Neural cell (in vitro differentiated cells): ENCODE data around the gene C16orf89. TPM values are rescaled to one million over a fixed set of nuclear protein-coding genes. Genes with fewer than 3 reads are reported as not detected.

Experiments used
- H2AFZ ChIP-seq: fragments of 200-600, 300-800 bp; sonication (generic), shearing (Covaris generic); 2 replicates; pipeline ENCODE4 v1.6.0; 2014; ENCODE audit warnings: low read depth, mild to moderate bottlenecking, antibody characterized with exemption, low read length, moderate library complexity
- H3F3A ChIP-seq: fragments of 200-600 bp; shearing (Covaris generic); 2 replicates; pipeline ENCODE4 v1.6.1; 2016; ENCODE audit warnings: mild to moderate bottlenecking, moderate library complexity, mixed read lengths, antibody characterized with exemption, low read length; ENCODE audit not compliant: insufficient read depth, poor library complexity, severe bottlenecking
- H3K27ac ChIP-seq: fragments of 200-600, 300-800 bp; sonication (generic), shearing (Covaris generic); 2 replicates; pipeline ENCODE4 v1.5.1; 2014; ENCODE audit warnings: mild to moderate bottlenecking, low read length, moderate library complexity
- H3K27me3 ChIP-seq: fragments of 300-800, 200-600 bp; sonication (generic), shearing (Covaris generic); 2 replicates; pipeline ENCODE4 v1.6.0; 2014; ENCODE audit warnings: mild to moderate bottlenecking, low read depth, low read length, moderate library complexity; ENCODE audit not compliant: insufficient read depth
- H3K36me3 ChIP-seq: fragments of 300-800, 200-600 bp; sonication (generic), shearing (Covaris generic); 2 replicates; pipeline ENCODE4 v1.5.1; 2014; ENCODE audit warnings: mild to moderate bottlenecking, antibody characterized with exemption, low read length, moderate library complexity; ENCODE audit not compliant: insufficient read depth
- H3K4me2 ChIP-seq: fragments of 300-800, 200-600 bp; sonication (generic), shearing (Covaris generic); 2 replicates; pipeline ENCODE4 v1.6.0; 2014; ENCODE audit warnings: mild to moderate bottlenecking, low read length
- H3K4me3 ChIP-seq: fragments of 300-800, 200-600 bp; sonication (generic), shearing (Covaris generic); 2 replicates; pipeline ENCODE4 v1.5.1; 2014; ENCODE audit warnings: mild to moderate bottlenecking, low read length, moderate library complexity
- H3K79me2 ChIP-seq: fragments of 200-600 bp; shearing (Covaris generic); replicated peaks from 2 replicates; pipeline ENCODE4 v1.6.0; 2014; ENCODE audit warnings: mild to moderate bottlenecking, low read length, moderate library complexity; ENCODE audit not compliant: insufficient read depth
- H3K9ac ChIP-seq: fragments of 300-800, 200-600 bp; sonication (generic), shearing (Covaris generic); 2 replicates; pipeline ENCODE4 v1.6.1; 2016; ENCODE audit warnings: mild to moderate bottlenecking, low read length, mixed read lengths
- H3K9me2 ChIP-seq: fragments of 200-600 bp; shearing (Covaris generic); 2 replicates; pipeline ENCODE4 v1.6.1; 2016; ENCODE audit warnings: mild to moderate bottlenecking, low read length, mixed read lengths; ENCODE audit not compliant: insufficient read depth
- H3K9me3 ChIP-seq: fragments of 200-600, 300-800 bp; sonication (generic), shearing (Covaris generic); 2 replicates; pipeline ENCODE4 v1.6.1; 2016; ENCODE audit warnings: mild to moderate bottlenecking, mixed run types, low read length, moderate library complexity, mixed read lengths
- H4K20me1 ChIP-seq: fragments of 200-600 bp; shearing (Covaris generic); 2 replicates; pipeline ENCODE4 v1.6.1; 2016; ENCODE audit warnings: mild to moderate bottlenecking, mixed run types; ENCODE audit not compliant: insufficient read depth
- CTCF ChIP-seq: fragments of 450-650 bp; IDR thresholded peaks from 2 replicates; pipeline ENCODE4 v1.5.1; 2014; ENCODE audit warnings: antibody characterized with exemption, mild to moderate bottlenecking, moderate library complexity; ENCODE audit not compliant: poor library complexity, severe bottlenecking
- EP300 ChIP-seq: fragments of 450-650 bp; conservative IDR thresholded peaks from 2 replicates; pipeline ENCODE4 v1.6.1; 2014; ENCODE audit warnings: antibody characterized with exemption, mild to moderate bottlenecking, moderate library complexity; ENCODE audit not compliant: poor library complexity, severe bottlenecking
- EZH2 ChIP-seq: fragments of 200-600, 300-800 bp; shearing (Covaris generic), sonication (generic); IDR thresholded peaks from 2 replicates; pipeline ENCODE4 v1.6.1; 2014; ENCODE audit warnings: antibody characterized with exemption, low read length, borderline replicate concordance, mild to moderate bottlenecking; ENCODE audit not compliant: insufficient read depth, poor library complexity, severe bottlenecking
- MXI1 ChIP-seq: fragments of 450-650 bp; conservative IDR thresholded peaks from 2 replicates; pipeline ENCODE4 v1.6.1; 2014; ENCODE audit warnings: antibody characterized with exemption, mild to moderate bottlenecking; ENCODE audit not compliant: poor library complexity, severe bottlenecking
- POLR2AphosphoS5 ChIP-seq: IDR thresholded peaks from 2 replicates; pipeline ENCODE4 v1.6.1; 2012
- RAD21 ChIP-seq: fragments of 450-650 bp; conservative IDR thresholded peaks from 2 replicates; pipeline ENCODE4 v1.6.1; 2014; ENCODE audit warnings: antibody characterized with exemption, mild to moderate bottlenecking, moderate library complexity
- REST ChIP-seq: IDR thresholded peaks from 2 replicates; pipeline ENCODE4 v1.6.1; 2012; ENCODE audit warnings: borderline replicate concordance
- SMC3 ChIP-seq: fragments of 450-650 bp; conservative IDR thresholded peaks from 2 replicates; pipeline ENCODE4 v1.6.1; 2014; ENCODE audit warnings: antibody characterized with exemption, mild to moderate bottlenecking, moderate library complexity; ENCODE audit not compliant: poor library complexity
- TAF1 ChIP-seq: IDR thresholded peaks from 2 replicates; pipeline ENCODE4 v1.6.1; 2012; ENCODE audit warnings: low read depth
- polyA plus RNA-seq: library from polyadenylated mRNA; depleted of rRNA; stranded (reverse); fragments of >200 nt; gene quantifications from 2 replicates; pipeline ENCODE4 v1.2.3, GENCODE V29; 2014

C16orf89 gene
- polyA plus RNA-seq, 1 donor from 2014 or later = not detected

GRCh38 chr16:5054876-5055865, 10.6 kb downstream of the C16orf89 start:
- H3K27me3 ChIP-seq = no peaks in the 10 kb centered on the region
- no peaks in the 10 kb centered on the region for H3F3A ChIP-seq
- H3K4me2 ChIP-seq = no peak overlapping the region
- H3K27ac ChIP-seq = no peak overlapping the region
- no peaks in the 10 kb centered on the region for H3K36me3 ChIP-seq
- no peaks in the 10 kb centered on the region for H3K9me3 ChIP-seq
- no peak overlapping the region for H2AFZ ChIP-seq
- no peaks in the 10 kb centered on the region for H3K9me2 ChIP-seq
- H3K4me3 ChIP-seq = no peak overlapping the region
- H3K9ac ChIP-seq = no peak overlapping the region
- no peaks in the 10 kb centered on the region for H4K20me1 ChIP-seq
- TF ChIP-seq REST (no peak), EP300 (no peak), SMC3 (no peak), MXI1 (no peak), POLR2AphosphoS5 (no peak), RAD21 (no peak), TAF1 (no peak), EZH2 (no peak), CTCF (no peak)
- no peaks in the 10 kb centered on the region for H3K79me2 ChIP-seq

GRCh38 chr16:5046914-5047313, 18.8 kb downstream of the C16orf89 start:
- Histone ChIP-seq H3K9me3 (no peaks in the 10 kb centered on the region), H4K20me1 (no peaks in the 10 kb centered on the region), H3K79me2 (no peaks in the 10 kb centered on the region), H3K27me3 (no peaks in the 10 kb centered on the region), H3K27ac (no peak overlapping the region), H3K4me2 (no peak overlapping the region), H3K9ac (no peak overlapping the region), H2AFZ (no peak overlapping the region), H3F3A (no peaks in the 10 kb centered on the region), H3K9me2 (no peaks in the 10 kb centered on the region), H3K4me3 (no peak overlapping the region), H3K36me3 (no peaks in the 10 kb centered on the region)
- TF ChIP-seq REST = no peak
- no peak for TF ChIP-seq EP300
